Measurements from ENCODE around the gene KIF18A. TPM values are rescaled to one million over a fixed set of nuclear protein-coding genes. Genes with fewer than 3 reads are reported as not detected.

KIF18A gene
- total RNA-seq, 2 experiments from 2014 or later = 36.4 to 42.3 TPM

GRCh38 chr11:28040384-28040783 lies 67.6 kb downstream of the KIF18A start:
- no peak overlapping the region for H3K4me3 ChIP-seq (ENCODE audit: low read depth, low read length, poor library complexity, severe bottlenecking)
- H4K20me1 ChIP-seq (ENCODE audit: insufficient read depth, low read length) = no peaks in the 10 kb centered on the region
- no peaks in the 10 kb centered on the region for H3K9me2 ChIP-seq (ENCODE audit: insufficient read depth, low read length)
- POLR2A ChIA-PET = no interaction called here
- no peaks in the 10 kb centered on the region for H3K9me3 ChIP-seq (ENCODE audit: low read length)
- CTCF ChIA-PET (ENCODE audit: unreplicated experiment) = no interaction called here
- no peaks in the 10 kb centered on the region for H3K79me2 ChIP-seq (ENCODE audit: insufficient read depth, low read depth, low read length)
- no peak overlapping the region for H2AFZ ChIP-seq (ENCODE audit: low read length)
- no peak for DNase-seq (ENCODE audit: low spot score)
- TF ChIP-seq CTCF (conservative IDR thresholded peaks at IDR 0.05; ENCODE audit: low read length) (no peak), EZH2phosphoT487 (IDR thresholded peaks at IDR 0.05; ENCODE audit: borderline replicate concordance, low read depth, low read length) (no peak)
- intact Hi-C loops (cut with micrococcal nuclease; ENCODE audit: unreplicated experiment) = no loop called here
- no peak overlapping the region for H3K27ac ChIP-seq (ENCODE audit: low read depth, low read length, poor library complexity, severe bottlenecking)
- H3K4me1 ChIP-seq (ENCODE audit: insufficient read depth, low read length, poor library complexity, severe bottlenecking) = no peaks in the 10 kb centered on the region
- no peak overlapping the region for H3K4me2 ChIP-seq (ENCODE audit: low read length)
- H3K36me3 ChIP-seq (ENCODE audit: insufficient read depth, low read length) = peaks cover 59% of the 10 kb centered on the region
- no TSS peak for BruUV-seq (replicated peaks)

GRCh38 chr11:28038775-28039174 lies 69.2 kb downstream of the KIF18A start:
- no TSS peak for BruUV-seq (replicated peaks)
- no peak overlapping the region for H3K4me2 ChIP-seq (ENCODE audit: low read length)
- TF ChIP-seq CTCF (conservative IDR thresholded peaks at IDR 0.05; ENCODE audit: low read length) (no peak), EZH2phosphoT487 (IDR thresholded peaks at IDR 0.05; ENCODE audit: borderline replicate concordance, low read depth, low read length) (no peak)
- DNase-seq (ENCODE audit: low spot score) = no peak
- no peak overlapping the region for H3K4me3 ChIP-seq (ENCODE audit: low read depth, low read length, poor library complexity, severe bottlenecking)
- no peak overlapping the region for H2AFZ ChIP-seq (ENCODE audit: low read length)
- H4K20me1 ChIP-seq (ENCODE audit: insufficient read depth, low read length) = no peaks in the 10 kb centered on the region
- no peak overlapping the region for H3K27ac ChIP-seq (ENCODE audit: low read depth, low read length, poor library complexity, severe bottlenecking)
- no peaks in the 10 kb centered on the region for H3K9me2 ChIP-seq (ENCODE audit: insufficient read depth, low read length)
- intact Hi-C loops (cut with micrococcal nuclease; ENCODE audit: unreplicated experiment) = no loop called here
- H3K36me3 ChIP-seq (ENCODE audit: insufficient read depth, low read length) = peaks cover 71% of the 10 kb centered on the region
- ChIA-PET CTCF (ENCODE audit: unreplicated experiment) (no interaction called here), POLR2A (no interaction called here)
- no peaks in the 10 kb centered on the region for H3K4me1 ChIP-seq (ENCODE audit: insufficient read depth, low read length, poor library complexity, severe bottlenecking)
- no peaks in the 10 kb centered on the region for H3K79me2 ChIP-seq (ENCODE audit: insufficient read depth, low read depth, low read length)
- H3K9me3 ChIP-seq (ENCODE audit: low read length) = no peaks in the 10 kb centered on the region

- Histone ChIP-seq H3K4me3 (ENCODE audit: low read depth, low read length, poor library complexity, severe bottlenecking) (no peak overlapping the region), H3K4me1 (ENCODE audit: insufficient read depth, low read length, poor library complexity, severe bottlenecking) (peaks cover 12% of the 10 kb centered on the region), H4K20me1 (ENCODE audit: insufficient read depth, low read length) (no peaks in the 10 kb centered on the region), H3K4me2 (ENCODE audit: low read length) (peak overlapping the region; percentile 53), H3K27ac (ENCODE audit: low read depth, low read length, poor library complexity, severe bottlenecking) (peak overlapping the region; percentile 25), H2AFZ (ENCODE audit: low read length) (no peak overlapping the region), H3K79me2 (ENCODE audit: insufficient read depth, low read depth, low read length) (peaks cover 20% of the 10 kb centered on the region; the same call in 1 of the 2 replicates), H3K9me3 (ENCODE audit: low read length) (0 out of 2 replicates have a peak, but pooled peaks cover 4% of the 10 kb centered on the region), H3K36me3 (ENCODE audit: insufficient read depth, low read length) (peaks cover 45% of the 10 kb centered on the region), H3K9me2 (ENCODE audit: insufficient read depth, low read length) (no peaks in the 10 kb centered on the region)
- CTCF ChIA-PET (ENCODE audit: unreplicated experiment) = no interaction called here
- no TSS peak for BruUV-seq (replicated peaks)
- TF ChIP-seq EZH2phosphoT487 (IDR thresholded peaks at IDR 0.05; ENCODE audit: borderline replicate concordance, low read depth, low read length) = no peak
- TF ChIP-seq CTCF (conservative IDR thresholded peaks at IDR 0.05; ENCODE audit: low read length) = no peak
- POLR2A ChIA-PET = interaction anchor here (1.6 kb wide), 1 partner anchor 17 kb away, joined by 3 read pairs; no protein-coding TSS in a partner anchor
- intact Hi-C loops (cut with micrococcal nuclease; ENCODE audit: unreplicated experiment) = no loop called here
- peak; percentile 4 for DNase-seq (ENCODE audit: low spot score)
These were observed 81.2 kb downstream of the KIF18A start for GRCh38 chr11:28026634-28027290.
